ENCODE data around the gene LZIC. TPM values are rescaled to one million over a fixed set of nuclear protein-coding genes. Genes with fewer than 3 reads are reported as not detected.

LZIC gene
- total and polyA plus RNA-seq, 9 of the 15 experiments (the other 6 are each of a cell fraction or from before 2014, with no cell fraction given), result 32.9 to 109 (median 61.7) TPM

DNA sequence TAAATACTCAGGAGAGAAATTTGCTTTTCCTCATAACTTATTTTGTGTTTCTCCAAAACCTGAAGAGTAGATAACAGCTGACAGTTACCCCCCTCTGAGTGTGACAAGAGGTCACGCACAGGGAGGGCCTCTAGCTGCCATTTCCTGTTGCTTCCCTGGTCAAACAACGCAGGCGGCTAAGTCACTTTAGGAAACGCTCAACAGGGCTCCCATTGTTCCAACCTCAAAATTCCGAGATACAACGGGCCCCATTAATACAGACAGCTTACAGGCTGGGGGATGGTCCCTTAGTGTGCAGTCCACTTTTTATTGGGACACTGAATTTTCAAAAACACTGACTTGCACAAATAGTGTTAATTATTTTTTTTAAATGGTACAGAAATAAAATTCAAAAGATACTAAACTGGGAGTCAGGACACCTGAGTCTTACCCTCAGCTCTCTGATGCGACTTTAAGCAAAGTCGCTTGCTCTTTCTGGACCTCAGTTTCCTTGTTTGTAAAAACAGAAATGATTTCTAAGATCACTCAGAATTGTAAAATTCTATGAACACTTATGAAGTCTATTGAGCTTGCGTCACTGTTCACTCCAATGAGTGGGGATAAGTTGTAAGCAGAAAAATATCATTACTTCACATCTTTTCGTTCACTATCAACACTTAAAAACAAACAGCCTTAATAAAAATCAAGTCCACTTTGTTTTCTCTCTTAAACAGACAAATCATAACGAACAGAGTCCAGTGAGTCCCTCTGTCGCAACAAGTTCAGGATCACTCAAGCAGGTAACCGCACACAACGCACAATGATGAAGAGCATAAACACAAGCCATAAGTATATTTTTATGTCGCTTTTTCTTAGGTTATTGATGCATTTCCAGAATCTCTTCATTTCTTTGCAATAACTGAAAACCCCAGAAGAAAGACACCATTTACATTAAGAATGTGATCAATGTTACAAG is 13.5 kb downstream of the LZIC start:
- Histone ChIP-seq H3K9ac (ENCODE audit: insufficient read depth in 1 of 2, low read depth in 2 of 2, low read length in 2 of 2) (peak overlapping the region; percentile 59 to 73; a peak in 3 of 4 replicates), H3K9me1 (ENCODE audit: control insufficient read depth, insufficient read depth, low read length) (no peaks in the 10 kb centered on the region), H3K4me3 (no peak overlapping the region; the same call in 1 of the 2 replicates), H3K4me2 (ENCODE audit: insufficient read depth, low read length) (peak overlapping the region; percentile 54), H3K27ac (ENCODE audit: extremely low read depth, low read depth, low read length) (peak overlapping the region; percentile 86), H2AFZ (ENCODE audit: low read depth, low read length) (peak overlapping the region; percentile 79), H3K27me3 (ENCODE audit: control insufficient read depth in 2 of 2, insufficient read depth in 2 of 2, low read length in 2 of 2) (no peaks in the 10 kb centered on the region), H3K4me1 (replicated peaks in 1 of 2; ENCODE audit: control insufficient read depth in 2 of 2, insufficient read depth in 2 of 2, low read length in 2 of 2) (peaks cover 11 to 18% of the 10 kb centered on the region in 2 experiments; a peak in 4 of 5 replicates), H4K20me1 (replicated peaks; ENCODE audit: control insufficient read depth, insufficient read depth, low read length) (no peaks in the 10 kb centered on the region), H3K36me3 (ENCODE audit: control insufficient read depth, insufficient read depth, low read length) (peaks cover 46% of the 10 kb centered on the region; the same call in 2 of the 3 replicates), H3K79me2 (ENCODE audit: control insufficient read depth, insufficient read depth, low read length) (0 out of 3 replicates have a peak, but pooled peaks cover 2% of the 10 kb centered on the region), H3K9me3 (replicated peaks; ENCODE audit: control insufficient read depth, insufficient read depth, low read depth, low read length) (no peaks in the 10 kb centered on the region)
- POLR2A ChIA-PET, result interaction anchor here (0.8 to 2.2 kb wide), 7 partner anchors 9 to 103 kb away, joined by 3 to 14 read pairs (median 4); partner anchors contain the start of genes CTNNBIP1, LZIC, NMNAT1 and UBE4B
- CTCF ChIA-PET (ENCODE audit: low intra/inter-chr PET ratio), result interaction anchor here (0.7 kb wide), 2 partner anchors 9 to 145 kb away, joined by 3 to 4 read pairs; no protein-coding TSS in a partner anchor
- DNase-seq (ENCODE audit: extremely low read depth in 1 of 4, low spot score in 3 of 4) (peak; percentile 63 to 91 (median 78)), FAIRE-seq (peak; percentile 92), ATAC-seq (peak; percentile 96)
- BruUV-seq (replicated peaks), result no TSS peak
- intact Hi-C loops (cut with micrococcal nuclease) (no loop called here), in situ Hi-C loops (cut with MboI) (no loop called here)
- 26% methylated on average over 15 of the region's 15 CpGs for WGBS (ENCODE audit: insufficient coverage, low coverage, missing lambda C conversion rate)
- TF ChIP-seq HDGF (IDR thresholded peaks at IDR 0.05) (no peak), ZNF12 (CRISPR knock-in tag; IDR thresholded peaks at IDR 0.05) (no peak), ZNF282 (CRISPR knock-in tag; IDR thresholded peaks at IDR 0.05) (no peak), CXXC5 (CRISPR knock-in tag; IDR thresholded peaks at IDR 0.05) (peak; percentile 86), SIN3B (IDR thresholded peaks at IDR 0.05; ENCODE audit: low read depth) (no peak), POLR3G (IDR thresholded peaks at IDR 0.05; ENCODE audit: extremely low read depth, insufficient read length, insufficient replicate concordance) (no peak), FOS (IDR thresholded peaks at IDR 0.05; ENCODE audit: extremely low read depth, insufficient read length) (no peak), NR2C1 (IDR thresholded peaks at IDR 0.05) (peak; percentile 76), NR2C1 (tag; IDR thresholded peaks at IDR 0.05) (peak; percentile 92), HDAC8 (tag; IDR thresholded peaks at IDR 0.05) (no peak), DACH1 (IDR thresholded peaks at IDR 0.05; ENCODE audit: partially characterized antibody) (peak; percentile 90), MCM7 (IDR thresholded peaks at IDR 0.05) (no peak), KLF16 (IDR thresholded peaks at IDR 0.05) (no peak), RBM14 (IDR thresholded peaks at IDR 0.05; ENCODE audit: borderline replicate concordance, insufficient read depth, low read depth, low read length) (no peak), CHD4 (IDR thresholded peaks at IDR 0.05; ENCODE audit: insufficient read depth, insufficient replicate concordance, low read depth, low read length, poor library complexity, severe bottlenecking) (no peak), ZNF224 (CRISPR knock-in tag; IDR thresholded peaks at IDR 0.05) (no peak)
- TF ChIP-seq, protein P1, sequence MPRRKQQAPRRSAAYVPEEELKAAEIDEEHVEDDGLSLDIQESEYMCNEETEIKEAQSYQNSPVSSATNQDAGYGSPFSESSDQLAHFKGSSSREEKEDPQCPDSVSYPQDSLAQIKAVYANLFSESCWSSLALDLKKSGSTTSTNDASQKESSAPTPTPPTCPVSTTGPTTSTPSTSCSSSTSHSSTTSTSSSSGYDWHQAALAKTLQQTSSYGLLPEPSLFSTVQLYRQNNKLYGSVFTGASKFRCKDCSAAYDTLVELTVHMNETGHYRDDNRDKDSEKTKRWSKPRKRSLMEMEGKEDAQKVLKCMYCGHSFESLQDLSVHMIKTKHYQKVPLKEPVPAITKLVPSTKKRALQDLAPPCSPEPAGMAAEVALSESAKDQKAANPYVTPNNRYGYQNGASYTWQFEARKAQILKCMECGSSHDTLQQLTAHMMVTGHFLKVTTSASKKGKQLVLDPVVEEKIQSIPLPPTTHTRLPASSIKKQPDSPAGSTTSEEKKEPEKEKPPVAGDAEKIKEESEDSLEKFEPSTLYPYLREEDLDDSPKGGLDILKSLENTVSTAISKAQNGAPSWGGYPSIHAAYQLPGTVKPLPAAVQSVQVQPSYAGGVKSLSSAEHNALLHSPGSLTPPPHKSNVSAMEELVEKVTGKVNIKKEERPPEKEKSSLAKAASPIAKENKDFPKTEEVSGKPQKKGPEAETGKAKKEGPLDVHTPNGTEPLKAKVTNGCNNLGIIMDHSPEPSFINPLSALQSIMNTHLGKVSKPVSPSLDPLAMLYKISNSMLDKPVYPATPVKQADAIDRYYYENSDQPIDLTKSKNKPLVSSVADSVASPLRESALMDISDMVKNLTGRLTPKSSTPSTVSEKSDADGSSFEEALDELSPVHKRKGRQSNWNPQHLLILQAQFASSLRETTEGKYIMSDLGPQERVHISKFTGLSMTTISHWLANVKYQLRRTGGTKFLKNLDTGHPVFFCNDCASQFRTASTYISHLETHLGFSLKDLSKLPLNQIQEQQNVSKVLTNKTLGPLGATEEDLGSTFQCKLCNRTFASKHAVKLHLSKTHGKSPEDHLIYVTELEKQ (CRISPR knock-in tag; IDR thresholded peaks at IDR 0.05), result 0 out of 2 replicates have a peak, but pooled peaks have one; percentile 22

Data from K562 (cell line).